Stimulated activated CD4-positive, alpha-beta T cell treated with anti-CD3 and anti-CD28 coated beads, Interleukin-12 subunit alpha, Interleukin-12 subunit beta, amount 100 ng/mL, for 24 hours (primary cell): ENCODE results near the gene PDZD7.
"Not testable (repeated sequence)": the region's sequence is repeated elsewhere in the genome, so short reads cannot be mapped to it uniquely, and the experiment has no call there.

Source experiments
- DNase-seq, 2 experiments: peaks; one replicate each; pipeline ENCODE4 v3.0.0-alpha.2; 2020; ENCODE audit warnings: low read depth in 2 of 2

The PDZD7 gene

DNA sequence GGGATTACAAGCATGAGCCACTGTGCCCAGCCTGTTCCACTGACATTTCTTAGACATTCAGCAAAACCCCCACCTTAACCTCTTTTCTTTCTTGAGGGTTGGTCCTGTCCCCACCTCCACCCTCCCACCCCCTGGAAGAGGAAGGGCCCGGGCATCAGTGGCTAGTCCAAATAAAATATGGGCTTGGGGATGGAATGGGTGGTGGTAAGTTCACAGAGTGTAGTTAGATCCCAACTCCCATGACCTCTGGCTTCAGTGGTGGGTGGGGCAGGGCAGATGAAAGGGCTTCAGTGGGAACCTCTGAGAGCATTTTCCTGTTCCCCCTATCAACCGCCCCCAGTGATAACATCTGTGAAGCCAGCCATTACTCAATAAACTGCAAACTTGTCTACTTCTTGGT, 9.9 kb upstream of the PDZD7 start:
- DNase-seq = no peak

DNA sequence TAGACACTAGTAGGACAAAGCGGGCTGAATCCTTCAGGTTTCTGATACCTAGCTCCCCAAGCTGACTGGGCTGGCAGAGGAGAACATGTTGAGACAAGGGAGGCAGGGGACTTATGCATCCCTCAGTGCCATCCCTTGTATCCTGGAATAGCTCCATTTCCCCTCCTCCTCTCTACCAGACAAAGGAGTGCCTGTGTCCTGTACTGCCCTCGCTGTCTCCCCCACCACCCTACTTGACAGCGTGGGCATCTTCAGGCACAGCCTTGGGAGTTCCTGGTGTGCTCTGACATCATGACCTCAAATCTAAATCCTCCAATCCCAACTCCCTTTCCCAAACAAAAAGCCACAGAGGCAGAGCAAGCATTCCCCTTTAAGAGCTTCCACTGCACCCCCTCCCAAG, 9.1 kb upstream of the PDZD7 start:
- DNase-seq = no peak

DNA sequence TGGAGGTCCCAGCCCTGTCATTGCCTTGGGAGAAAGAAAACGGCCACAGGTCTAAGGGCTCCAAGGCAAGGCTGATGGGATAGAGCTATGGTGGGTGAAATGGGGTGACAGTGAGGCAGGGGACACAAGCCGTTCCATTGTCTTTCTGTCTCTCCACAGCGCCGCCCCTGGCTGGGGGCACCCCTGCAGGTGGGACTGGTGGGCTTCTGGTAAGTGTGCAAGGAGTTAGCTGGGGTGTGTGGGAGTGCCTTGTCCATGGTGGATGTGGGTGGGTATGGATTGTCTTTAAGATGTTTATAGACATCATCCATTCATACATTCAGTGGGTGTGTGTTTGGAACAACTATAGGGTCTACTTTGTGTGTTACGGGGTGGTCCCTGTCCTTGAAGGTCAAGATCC, 7.6 kb upstream of the PDZD7 start:
- DNase-seq = no peak

- no peak for DNase-seq
These were observed 5.8 kb upstream of the PDZD7 start for GRCh38 chr10:101036726-101037125.

GRCh38 chr10:101035916-101036702, 5.2 kb upstream of the PDZD7 start:
- DNase-seq = no peak

DNA sequence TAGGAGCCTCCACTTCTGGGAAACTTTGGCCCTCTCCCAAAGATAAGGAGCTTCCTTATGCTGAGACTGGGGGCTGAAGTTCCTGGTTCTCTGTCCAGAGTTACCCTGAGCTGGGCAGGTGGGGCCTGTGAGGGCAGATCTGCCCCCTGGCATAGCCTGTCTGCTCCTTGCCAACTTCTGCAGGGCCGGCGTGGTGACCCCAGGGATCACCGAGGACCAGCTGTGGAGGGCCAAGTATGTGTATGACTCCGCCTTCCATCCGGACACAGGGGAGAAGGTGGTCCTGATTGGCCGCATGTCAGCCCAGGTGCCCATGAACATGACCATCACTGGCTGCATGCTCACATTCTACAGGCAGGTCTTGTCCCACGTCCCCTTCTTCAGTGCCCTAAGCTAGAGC, 4.4 kb upstream of the PDZD7 start:
- DNase-seq = no peak

DNA sequence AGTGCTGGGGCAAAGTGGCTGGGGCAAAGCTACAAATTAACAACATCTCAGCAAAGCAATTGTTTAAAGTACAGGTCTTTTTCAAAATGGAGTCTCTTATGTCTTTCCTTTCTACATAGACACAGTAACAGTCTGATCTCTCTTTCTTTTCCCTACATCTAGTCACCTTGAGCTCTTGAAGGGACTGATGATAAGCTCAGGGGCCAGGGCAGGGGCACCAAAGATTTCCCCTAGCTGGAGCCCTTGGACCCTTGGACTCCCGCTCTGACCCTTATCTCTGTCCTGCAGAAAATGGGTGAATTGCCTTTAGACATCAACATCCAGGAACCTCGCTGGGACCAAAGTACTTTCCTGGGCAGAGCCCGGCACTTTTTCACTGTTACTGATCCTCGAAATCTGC, 3.5 kb upstream of the PDZD7 start:
- DNase-seq = not testable (repeated sequence)

DNA sequence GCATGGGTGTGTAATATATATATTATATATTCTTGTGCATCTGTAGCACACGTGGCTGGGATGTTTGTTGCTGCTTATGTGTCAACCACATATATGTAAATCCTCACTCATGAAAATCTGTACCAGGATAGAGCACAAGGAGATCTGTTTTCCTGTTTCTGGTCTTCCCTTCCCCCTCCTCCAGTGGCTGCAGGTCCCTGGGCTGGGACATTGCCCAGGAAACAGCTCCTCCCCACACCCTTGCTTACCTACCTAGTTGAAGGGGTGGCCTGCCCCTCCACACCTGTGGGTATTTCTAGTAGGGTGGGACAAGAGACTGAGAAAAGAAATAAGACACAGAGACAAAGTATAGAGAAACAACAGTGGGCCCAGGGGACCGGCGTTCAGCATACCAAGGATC, 2.3 kb upstream of the PDZD7 start:
- DNase-seq = no peak

GRCh38 chr10:101032637-101033224, 1.8 kb upstream of the PDZD7 start:
- DNase-seq = peak; percentile 36 to 47

DNA sequence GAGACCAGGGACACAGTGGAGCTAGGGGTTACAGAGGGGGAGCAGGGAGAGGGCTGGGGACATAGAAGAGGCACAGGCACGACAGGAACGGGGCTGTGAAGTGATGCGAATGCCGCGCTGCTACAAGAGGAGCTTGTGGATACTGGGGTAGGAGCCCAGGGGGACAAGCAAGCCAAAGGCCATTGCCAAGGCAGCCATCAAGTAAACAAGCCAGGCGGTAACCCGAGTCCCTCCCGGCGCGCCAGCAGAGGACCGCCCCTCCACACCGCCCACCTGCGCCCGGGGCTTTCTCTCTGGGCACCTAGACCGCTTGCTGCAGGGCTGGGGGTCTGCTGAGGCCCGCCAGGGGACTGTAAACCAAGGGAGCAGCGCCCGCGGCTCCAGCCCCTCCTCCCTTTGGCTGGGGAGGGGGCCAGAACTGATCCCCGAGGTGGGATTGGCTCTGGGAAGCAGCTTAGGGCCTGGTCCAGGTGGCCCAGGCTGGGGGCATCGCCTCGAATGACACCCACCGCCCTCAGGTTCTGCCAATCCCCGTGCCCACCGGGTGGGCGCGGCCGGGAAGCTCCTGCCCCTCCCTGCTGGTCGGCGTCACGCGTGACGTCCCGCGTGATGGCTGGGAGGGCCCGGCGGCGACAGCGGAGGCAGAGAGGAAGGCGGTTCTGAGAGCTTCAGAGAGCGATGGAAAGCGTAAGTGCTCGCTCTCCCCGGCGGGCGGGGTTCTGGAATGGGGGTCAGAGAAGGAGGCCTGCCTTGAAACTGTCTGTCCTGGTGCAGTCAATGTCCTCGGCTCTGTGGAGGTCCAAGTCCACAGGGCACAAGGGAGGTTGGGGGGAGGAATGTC, 1.1 kb upstream of the PDZD7 start:
- DNase-seq = peak; percentile 57 to 58

GRCh38 chr10:101030496-101031127, 317 bp downstream of the PDZD7 start:
- no peak for DNase-seq

DNA sequence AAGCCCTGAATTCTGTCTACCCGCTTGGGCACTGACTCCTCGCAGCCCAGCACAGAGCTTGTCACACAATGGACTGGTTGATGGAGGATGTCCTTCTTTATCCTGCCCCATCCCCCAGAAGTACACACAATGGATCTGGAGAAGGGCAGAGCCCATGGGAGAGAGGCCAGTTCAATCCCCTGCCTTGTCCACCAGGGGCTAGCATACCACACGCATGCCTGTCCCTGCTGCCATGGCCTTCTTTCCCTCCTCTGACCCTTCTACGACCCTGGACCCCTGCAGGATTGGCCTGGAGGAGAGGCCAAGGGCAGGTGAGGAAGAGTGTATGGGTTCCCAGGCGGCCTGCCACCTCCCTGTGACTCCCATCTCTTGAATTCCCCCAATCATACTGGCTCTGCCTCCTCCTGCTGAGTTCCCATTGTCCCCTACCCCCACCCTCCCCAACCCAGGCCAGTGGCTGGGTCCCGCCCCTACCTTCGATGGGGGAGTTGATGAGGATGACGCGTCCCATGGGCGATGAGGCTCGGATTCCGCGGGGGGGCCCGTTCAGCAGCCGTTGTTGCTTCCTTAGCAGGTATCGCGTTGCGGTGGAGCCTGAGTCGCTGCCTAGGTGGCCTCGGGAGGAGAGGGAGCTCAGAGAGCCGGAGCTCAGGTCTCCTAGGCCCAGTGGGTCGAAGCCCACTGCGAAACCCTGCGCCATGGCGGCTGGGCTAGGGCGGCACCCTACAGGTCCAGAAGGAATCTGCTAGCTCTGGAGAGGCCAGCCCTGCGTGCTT, 1.2 kb downstream of the PDZD7 start:
- DNase-seq = no peak

DNA sequence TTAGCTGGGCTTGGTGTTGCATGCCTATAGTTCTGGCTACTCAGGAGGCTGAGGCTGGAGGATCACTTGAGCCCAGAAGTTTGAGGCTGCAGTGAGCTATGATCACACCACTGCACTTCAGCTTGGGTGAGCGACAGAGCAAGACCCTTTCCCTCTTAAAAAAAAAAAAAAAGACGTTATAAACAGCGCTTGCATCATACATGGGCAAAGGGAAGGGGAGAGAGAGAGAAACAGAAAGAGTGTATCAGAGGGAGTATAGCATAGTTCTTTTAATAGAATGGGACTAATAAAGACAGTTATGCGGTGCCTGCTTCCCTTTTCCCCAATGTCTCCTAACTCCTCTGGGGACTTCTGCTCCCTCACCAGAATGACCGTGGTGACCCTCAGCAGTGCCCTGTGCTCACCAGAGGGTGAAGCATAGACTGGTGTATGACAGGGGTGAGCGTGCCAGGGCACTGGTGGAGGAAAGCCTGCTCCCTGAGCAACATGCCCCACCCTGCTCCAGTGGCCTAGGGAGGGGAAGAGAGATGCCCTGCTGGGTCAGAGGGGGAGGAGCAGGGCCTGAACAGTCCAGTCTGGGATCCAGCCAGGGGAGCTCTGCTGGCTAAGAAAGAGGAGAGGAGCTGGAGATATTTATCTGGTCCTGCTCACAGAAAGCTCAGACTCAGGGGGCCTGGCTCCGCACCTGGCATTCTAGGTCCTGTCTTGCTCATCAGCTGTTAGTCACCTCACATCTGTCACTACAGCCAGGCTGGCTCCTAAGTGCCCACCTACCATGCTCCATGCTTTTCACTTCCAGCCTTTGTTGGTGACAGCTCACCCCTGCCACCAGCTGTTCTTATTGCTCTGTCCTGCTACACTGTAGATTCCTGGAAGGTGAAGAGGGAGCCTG, 2.2 kb downstream of the PDZD7 start:
- no peak for DNase-seq

- DNase-seq = no peak
These were observed 3.7 kb downstream of the PDZD7 start for GRCh38 chr10:101027106-101027720.

DNA sequence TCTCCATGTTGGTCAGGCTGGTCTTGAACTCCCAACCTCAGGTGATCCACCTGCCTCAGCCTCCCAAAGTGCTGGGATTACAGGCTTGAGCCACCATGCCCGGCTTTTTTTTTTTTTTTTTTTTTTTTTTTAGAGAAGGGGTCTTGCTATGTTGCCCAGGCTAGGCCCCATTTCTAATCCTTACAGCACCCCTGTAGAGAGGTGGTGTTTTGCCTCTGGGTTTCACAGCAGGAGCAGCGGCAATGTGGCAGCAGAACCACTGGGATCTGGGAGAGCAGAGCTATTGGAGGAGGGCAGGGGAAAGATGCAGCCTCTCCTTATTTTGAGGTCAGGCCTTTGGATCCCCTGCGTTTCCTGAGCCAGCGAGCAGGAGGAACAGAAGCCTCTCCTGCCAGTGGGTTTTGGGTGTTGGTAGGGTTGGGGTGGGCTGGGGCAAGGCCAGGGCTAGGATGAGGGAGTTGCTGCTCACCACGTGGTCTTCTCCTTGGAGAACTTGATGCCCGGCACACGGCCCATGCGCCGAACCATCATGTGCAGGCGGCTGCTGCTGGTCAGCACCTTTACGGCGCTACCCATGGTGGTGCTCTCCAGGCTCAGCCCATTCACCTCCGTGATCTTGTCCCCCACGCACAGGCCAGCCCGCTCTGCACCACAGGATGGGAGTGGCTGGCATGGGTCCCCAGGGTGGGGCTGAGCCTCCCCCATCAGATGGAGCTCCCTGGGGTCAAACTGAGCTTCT, 7.8 kb downstream of the PDZD7 start:
- DNase-seq = no peak

DNA sequence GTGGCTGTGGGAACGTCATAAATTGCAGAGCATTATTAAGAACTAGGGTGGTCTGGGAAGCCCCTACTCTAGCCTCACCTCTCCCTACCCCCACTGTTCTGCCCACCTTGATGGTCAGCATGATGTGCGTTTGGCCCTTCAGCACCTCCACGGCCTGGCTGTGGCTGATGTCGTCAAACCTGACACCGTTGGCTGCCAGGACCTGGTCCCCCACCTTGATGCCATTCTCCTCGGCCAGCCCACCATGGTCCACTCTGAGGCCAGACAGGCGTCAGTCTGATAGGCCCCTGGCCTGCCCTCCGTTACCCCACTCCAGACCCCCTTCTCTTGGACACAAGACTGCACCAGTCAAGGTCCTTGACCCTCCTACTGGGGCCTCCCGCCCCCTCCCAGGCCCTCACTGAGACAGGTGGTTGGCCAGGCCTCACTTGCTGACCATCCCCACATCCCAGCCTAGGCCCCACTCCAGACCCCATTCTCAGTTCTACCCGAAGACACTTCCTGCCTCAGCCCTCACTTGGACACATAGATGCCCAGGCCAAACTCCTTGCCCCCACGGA, 9.2 kb downstream of the PDZD7 start:
- DNase-seq = no peak

DNA sequence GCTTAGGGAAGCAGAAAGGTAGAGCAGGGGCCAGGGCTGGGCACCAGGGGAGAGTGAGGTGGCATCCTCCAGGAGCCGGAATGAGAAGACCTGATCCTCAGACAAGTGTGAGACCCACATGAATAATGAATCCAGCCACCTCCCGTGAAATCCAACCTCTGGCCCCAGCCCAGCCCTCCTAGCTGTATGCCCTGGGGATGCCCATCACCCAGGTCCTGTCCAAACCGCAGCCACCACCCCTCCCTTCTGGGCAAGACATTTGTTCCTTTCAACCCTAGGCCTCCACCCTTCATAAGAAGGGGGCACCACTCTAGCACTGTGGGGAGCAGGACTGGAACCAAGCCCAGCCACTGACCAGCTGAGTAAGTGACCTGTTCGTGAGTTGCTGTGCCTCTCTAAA, 9.7 kb downstream of the PDZD7 start:
- no peak for DNase-seq

DNA sequence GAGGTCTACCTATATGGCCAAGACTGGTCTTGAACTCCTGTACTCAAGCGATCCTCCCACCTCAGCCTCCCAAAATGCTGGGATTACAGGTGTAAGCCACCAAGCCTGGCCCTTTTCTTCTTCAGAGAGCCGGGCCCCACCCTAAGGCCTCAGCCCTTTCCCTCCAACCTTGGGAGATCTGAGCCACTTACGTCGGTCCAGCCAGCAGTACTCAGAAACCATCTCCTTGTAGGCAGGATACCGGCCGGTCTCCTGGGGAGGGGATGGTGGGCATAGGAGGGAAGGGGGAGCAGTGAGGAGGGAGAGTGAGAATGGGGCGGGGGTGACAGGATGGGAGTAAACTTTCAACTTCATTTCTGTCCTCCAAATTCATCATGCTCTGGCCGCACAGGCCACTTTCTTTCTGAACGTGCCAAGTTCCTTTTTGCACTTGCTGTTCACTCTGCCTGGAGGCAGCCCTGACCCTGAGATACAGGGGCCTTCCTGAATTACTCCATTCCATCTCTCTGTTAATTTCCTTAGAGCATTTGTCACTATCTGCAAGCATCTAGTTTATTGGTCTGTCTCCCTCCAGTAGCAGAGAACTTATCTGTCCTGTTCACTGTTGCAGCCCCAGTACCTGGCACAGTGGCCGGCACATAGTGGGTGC, 10.4 kb downstream of the PDZD7 start:
- DNase-seq = no peak

DNA sequence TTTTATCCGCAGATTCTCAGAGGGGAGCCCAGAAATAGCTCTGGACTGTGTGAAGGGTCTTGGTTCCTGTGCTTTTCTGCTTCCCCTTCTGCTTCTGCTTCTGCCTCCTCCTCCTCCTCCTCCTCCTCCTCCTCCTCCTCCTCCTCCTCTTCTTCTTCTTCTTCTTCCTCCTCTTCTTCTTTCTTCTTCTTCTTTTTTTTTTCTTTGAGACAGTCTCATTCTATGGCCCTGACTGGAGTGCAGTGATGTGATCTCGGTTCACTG, 11.6 kb downstream of the PDZD7 start:
- DNase-seq = no peak
